H1 (cell line): ENCODE measurements around the gene CPNE4. TPM values are rescaled to one million over a fixed set of nuclear protein-coding genes. Genes with fewer than 3 reads are reported as not detected.

Experiments
- CTCF ChIA-PET: fragments of 300-600 bp; sonication (Branson Sonifier 250); formaldehyde crosslinking; loops from one replicate; lab custom pipeline; 2021; ENCODE audit not compliant: partially characterized antibody; lab: Charles Lee
- POLR2A ChIA-PET: fragments of 300-600 bp; sonication (Branson Sonifier 250); formaldehyde crosslinking; loops from one replicate; lab custom pipeline; 2021; ENCODE audit warnings: inconsistent platforms; ENCODE audit not compliant: partially characterized antibody; lab: Charles Lee
- DNase-seq, 2 experiments: peaks; one replicate each; pipeline versions ENCODE4 v3.0.0 to v3.0.0-alpha.2; 2010 to 2022; ENCODE audit warnings: low spot score in 2 of 2, low read depth in 1 of 2, mixed read lengths in 1 of 2
- FAIRE-seq: peaks from 2 replicates; lab custom pipeline; 2011; peaks lifted over from hg19 to GRCh38; lab: Jason Lieb, UNC
- H2AFZ ChIP-seq: 2 replicates; pipeline ENCODE4 v1.8.1; 2012; ENCODE audit warnings: low read length, inconsistent platforms
- H2AK5ac ChIP-seq: 2 replicates; pipeline ENCODE4 v1.6.1; 2013; ENCODE audit warnings: low read depth, low read length
- H2BK120ac ChIP-seq: replicated peaks from 2 replicates; pipeline ENCODE3; 2013; ENCODE audit warnings: low read depth, low read length, inconsistent platforms
- H2BK12ac ChIP-seq: 2 replicates; pipeline ENCODE4 v1.6.1; 2013; ENCODE audit warnings: low read depth, low read length
- H2BK15ac ChIP-seq: 2 replicates; pipeline ENCODE4 v1.6.1; 2013; ENCODE audit warnings: low read length
- H2BK20ac ChIP-seq: 2 replicates; pipeline ENCODE4 v1.6.1; 2013; ENCODE audit warnings: low read length
- H2BK5ac ChIP-seq: 2 replicates; pipeline ENCODE4 v1.6.1; 2013; ENCODE audit warnings: low read depth, low read length
- H3K14ac ChIP-seq: 2 replicates; pipeline ENCODE4 v1.6.1; 2013; ENCODE audit warnings: inconsistent platforms; ENCODE audit not compliant: insufficient read length
- H3K18ac ChIP-seq: 2 replicates; pipeline ENCODE4 v1.6.1; 2013; ENCODE audit warnings: low read length; ENCODE audit errors: extremely low read depth
- H3K23ac ChIP-seq: 2 replicates; pipeline ENCODE4 v1.6.1; 2013; ENCODE audit warnings: inconsistent platforms; ENCODE audit not compliant: insufficient read length
- H3K23me2 ChIP-seq: 2 replicates; pipeline ENCODE4 v1.6.1; 2013; ENCODE audit warnings: low read depth, low read length
- H3K27ac ChIP-seq: 2 replicates; pipeline ENCODE4 v1.6.1; 2011; ENCODE audit warnings: low read depth, low read length, inconsistent platforms
- H3K27me3 ChIP-seq, 4 experiments: replicated peaks in 1 of 4; 1 replicate in 1 of 4; 2 replicates in 3 of 4; pipeline versions ENCODE4 v1.6.1 to v1.8.1; 2011 to 2013; ENCODE audit warnings: low read length in 3 of 4, mild to moderate bottlenecking in 3 of 4, inconsistent platforms in 2 of 4, mixed read lengths in 2 of 4, moderate library complexity in 1 of 4; ENCODE audit not compliant: control insufficient read depth in 3 of 4, insufficient read depth in 3 of 4; ENCODE audit errors: extremely low read depth in 1 of 4
- H3K36me3 ChIP-seq, 4 experiments: 2 replicates each; pipeline versions ENCODE4 v1.6.1 to v1.8.1; 2011 to 2013; ENCODE audit warnings: mild to moderate bottlenecking in 4 of 4, low read length in 3 of 4, moderate library complexity in 2 of 4, control low read depth in 1 of 4, inconsistent platforms in 1 of 4; ENCODE audit not compliant: insufficient read depth in 4 of 4, control insufficient read depth in 2 of 4
- H3K4ac ChIP-seq: replicated peaks from 2 replicates; pipeline ENCODE3; 2013; ENCODE audit warnings: low read length, low read depth, mixed read lengths, inconsistent platforms; ENCODE audit not compliant: insufficient read length
- H3K4me1 ChIP-seq, 4 experiments: replicated peaks in 1 of 4; 1 replicate in 1 of 4; 2 replicates in 3 of 4; pipeline versions ENCODE4 v1.6.1 to v1.8.1; 2011 to 2013; ENCODE audit warnings: low read length in 3 of 4, inconsistent platforms in 2 of 4, mixed read lengths in 1 of 4; ENCODE audit not compliant: insufficient read depth in 4 of 4, control insufficient read depth in 3 of 4
- H3K4me2 ChIP-seq, 2 experiments: 2 replicates each; pipeline versions ENCODE4 v1.6.1 to v1.8.1; 2011 to 2013; ENCODE audit warnings: low read depth in 2 of 2, low read length in 2 of 2, control low read depth in 1 of 2, inconsistent platforms in 1 of 2, mild to moderate bottlenecking in 1 of 2; ENCODE audit not compliant: insufficient read depth in 1 of 2
- H3K4me3 ChIP-seq, 4 experiments: fragments of 200-600, 300-600 bp in 1 of 4; sonication (generic), shearing (Covaris generic), sonication (Bioruptor Twin) in 1 of 4; 2 replicates each; pipeline versions ENCODE4 v1.5.1 to v1.8.1; 2011 to 2016; ENCODE audit warnings: low read length in 4 of 4, low read depth in 3 of 4, control low read depth in 2 of 4, inconsistent platforms in 2 of 4, mild to moderate bottlenecking in 2 of 4, mixed read lengths in 1 of 4, moderate library complexity in 1 of 4; ENCODE audit not compliant: insufficient read depth in 2 of 4; ENCODE audit errors: extremely low read depth in 1 of 4
- H3K56ac ChIP-seq: replicated peaks from 2 replicates; pipeline ENCODE3; 2013; ENCODE audit warnings: low read depth, mild to moderate bottlenecking, mixed read lengths, low read length, inconsistent platforms; ENCODE audit not compliant: insufficient read length
- H3K79me1 ChIP-seq: 2 replicates; pipeline ENCODE4 v1.6.1; 2013; ENCODE audit warnings: low read depth, low read length, control low read depth
- H3K79me2 ChIP-seq, 2 experiments: 2 replicates each; pipeline versions ENCODE4 v1.6.1 to v1.8.1; 2012 to 2013; ENCODE audit warnings: low read length in 2 of 2, mild to moderate bottlenecking in 2 of 2, inconsistent platforms in 1 of 2; ENCODE audit not compliant: insufficient read depth in 2 of 2, control insufficient read depth in 1 of 2
- H3K9ac ChIP-seq, 4 experiments: replicated peaks in 1 of 4; 1 replicate in 1 of 4; 2 replicates in 3 of 4; pipeline versions ENCODE4 v1.6.1 to v1.8.1; 2011 to 2013; ENCODE audit warnings: low read depth in 3 of 4, low read length in 3 of 4, control low read depth in 2 of 4, mild to moderate bottlenecking in 2 of 4, moderate library complexity in 2 of 4, inconsistent platforms in 1 of 4; ENCODE audit errors: extremely low read depth in 1 of 4
- H3K9me3 ChIP-seq, 2 experiments: 2 replicates each; pipeline versions ENCODE4 v1.6.1 to v1.8.1; 2012 to 2013; ENCODE audit warnings: mild to moderate bottlenecking in 2 of 2, moderate library complexity in 2 of 2, control low read depth in 1 of 2, inconsistent platforms in 1 of 2, low read depth in 1 of 2, low read length in 1 of 2, mixed read lengths in 1 of 2; ENCODE audit not compliant: insufficient read depth in 2 of 2
- H4K20me1 ChIP-seq, 2 experiments: replicated peaks in 1 of 2; 2 replicates each; pipeline versions ENCODE3 to v1.8.1; 2011 to 2013; ENCODE audit warnings: inconsistent platforms in 2 of 2, low read length in 2 of 2, mild to moderate bottlenecking in 1 of 2; ENCODE audit not compliant: insufficient read depth in 2 of 2, control insufficient read depth in 1 of 2
- H4K5ac ChIP-seq: 2 replicates; pipeline ENCODE4 v1.6.1; 2013; ENCODE audit warnings: low read length, low read depth, mixed read lengths, inconsistent platforms; ENCODE audit not compliant: insufficient read length
- H4K8ac ChIP-seq: 2 replicates; pipeline ENCODE4 v1.8.0; 2013; ENCODE audit warnings: mild to moderate bottlenecking, moderate library complexity, low read length, inconsistent platforms; ENCODE audit not compliant: insufficient read depth; ENCODE audit errors: extremely low read depth
- H4K91ac ChIP-seq: replicated peaks from 2 replicates; pipeline ENCODE3; 2013; ENCODE audit warnings: low read length, mixed read lengths, inconsistent platforms; ENCODE audit not compliant: insufficient read length
- ASH2L ChIP-seq: fragments of 200-600, 300-600 bp; sonication (generic); IDR thresholded peaks from one replicate; pipeline ENCODE4 v1.7.1; 2017; ENCODE audit warnings: low read length
- BCL11A ChIP-seq, 2 experiments: IDR thresholded peaks; one replicate each; pipeline ENCODE4 v1.6.1; 2011; ENCODE audit warnings: low read depth in 2 of 2, low read length in 2 of 2, mild to moderate bottlenecking in 2 of 2
- CTCF ChIP-seq, 3 experiments: IDR thresholded peaks; 1 replicate in 2 of 3; 2 replicates in 1 of 3; pipeline versions ENCODE4 v1.5.1 to v1.6.1; 2011; ENCODE audit warnings: low read length in 3 of 3, mild to moderate bottlenecking in 3 of 3, inconsistent platforms in 2 of 3, low read depth in 1 of 3, moderate library complexity in 1 of 3; ENCODE audit not compliant: insufficient read depth in 1 of 3; ENCODE audit errors: control extremely low read depth in 1 of 3
- MAFK ChIP-seq: IDR thresholded peaks from 2 replicates; pipeline ENCODE4 v1.6.1; 2012; ENCODE audit warnings: low read depth, mild to moderate bottlenecking, improper control_type of control experiment, low read length
- NRF1 ChIP-seq: IDR thresholded peaks from 2 replicates; pipeline ENCODE4 v1.6.1; 2011; ENCODE audit warnings: mild to moderate bottlenecking, low read depth, low read length, improper control_type of control experiment
- POU5F1 ChIP-seq: IDR thresholded peaks from 2 replicates; pipeline ENCODE4 v1.6.1; 2011; ENCODE audit warnings: low read depth, mild to moderate bottlenecking, low read length, moderate library complexity
- RAD21 ChIP-seq, 2 experiments: IDR thresholded peaks in 1 of 2; conservative IDR thresholded peaks in 1 of 2; 2 replicates each; pipeline ENCODE4 v1.6.1; 2011; ENCODE audit warnings: low read depth in 2 of 2, low read length in 2 of 2, improper control_type of control experiment in 1 of 2, inconsistent platforms in 1 of 2, mild to moderate bottlenecking in 1 of 2, moderate library complexity in 1 of 2
- RFX5 ChIP-seq: IDR thresholded peaks from 2 replicates; pipeline ENCODE4 v1.6.1; 2011; ENCODE audit warnings: low read depth, low read length, improper control_type of control experiment, borderline replicate concordance
- SAP30 ChIP-seq: fragments of 300-600 bp; sonication (generic); IDR thresholded peaks from 2 replicates; pipeline ENCODE4 v1.7.1; 2012; ENCODE audit warnings: low read length, moderate library complexity, mild to moderate bottlenecking, inconsistent platforms; ENCODE audit not compliant: insufficient read depth, insufficient replicate concordance
- SP2 ChIP-seq: IDR thresholded peaks from 2 replicates; pipeline ENCODE4 v1.6.1; 2012; ENCODE audit warnings: mild to moderate bottlenecking, low read length, inconsistent platforms
- SUZ12 ChIP-seq: fragments of 200-600 bp; sonication (generic); IDR thresholded peaks from 2 replicates; pipeline ENCODE4 v1.6.1; 2012; ENCODE audit warnings: mild to moderate bottlenecking, inconsistent platforms, low read length, moderate library complexity, mixed read lengths
- WGBS, 2 experiments: shearing (Covaris generic) in 1 of 2; methylation state at CpG; one replicate each; pipeline versions ENCODE4 v1.1.6 to v1.1.7; 2013 to 2015; ENCODE audit warnings: low lambda C conversion rate in 2 of 2, mixed read lengths in 2 of 2, inconsistent platforms in 1 of 2, low coverage in 1 of 2, missing lambda C conversion rate in 1 of 2; ENCODE audit not compliant: insufficient replicate concordance in 2 of 2, insufficient coverage in 1 of 2, insufficient read length in 1 of 2; ENCODE audit errors: extremely low coverage in 1 of 2, missing lambda C conversion rate in 1 of 2; 5-methylcytosine and 5-hydroxymethylcytosine counted together
- polyA plus RNA-seq, 7 experiments: library from polyadenylated mRNA; depleted of rRNA in 3 of 7; stranded (reverse) in 5 of 7; unstranded in 2 of 7; fragments of >200 nt in 5 of 7; fragments of 200-250 nt in 2 of 7; gene quantifications; 1 replicate in 5 of 7; 2 replicates in 1 of 7; 4 replicates in 1 of 7; pipeline versions ENCODE4 v1.2.1 to v1.2.3, GENCODE V29; 2011 to 2013; ENCODE audit warnings: missing spikeins in 2 of 7, mixed read lengths in 2 of 7
- total RNA-seq: library from RNA; stranded (reverse); fragmentation: NEBNext Ultra II Directional; extraction: Animal tissue kit (Norgen Biotek cat#: 25700); gene quantifications from 2 replicates; pipeline ENCODE4 v1.2.1, GENCODE V29; 2021

Gene CPNE4
- total and polyA plus RNA-seq, 2 of the 8 experiments (the other 6 are each of a cell fraction or from before 2014, with no cell fraction given) = 0.82 to 3.8 TPM

GRCh38 chr3:131538968-131539367 lies 495.8 kb downstream of the CPNE4 start:
- Histone ChIP-seq H2BK20ac (no peak overlapping the region), H3K4ac (no peak overlapping the region), H3K79me1 (no peaks in the 10 kb centered on the region), H4K5ac (no peak overlapping the region), H3K4me2 (no peak overlapping the region), H3K4me1 (peaks cover 0 to 5% (median 3%) of the 10 kb centered on the region in 4 experiments; a peak in 3 of 7 replicates), H3K23me2 (0 out of 2 replicates have a peak, but pooled peaks cover 3% of the 10 kb centered on the region), H4K91ac (no peak overlapping the region), H3K27me3 (no peaks in the 10 kb centered on the region), H3K14ac (no peak overlapping the region), H3K18ac (no peak overlapping the region), H2AK5ac (no peak overlapping the region), H3K9me3 (no peaks in the 10 kb centered on the region), H3K23ac (no peak overlapping the region), H3K27ac (no peak overlapping the region), H3K56ac (no peak overlapping the region), H2BK120ac (no peak overlapping the region), H4K20me1 (no peaks in the 10 kb centered on the region), H3K9ac (no peak overlapping the region), H2BK5ac (no peak overlapping the region), H4K8ac (no peak overlapping the region; the same call in 1 of the 2 replicates), H3K4me3 (no peak overlapping the region), H3K36me3 (no peaks in the 10 kb centered on the region), H2BK15ac (no peak overlapping the region), H2BK12ac (no peak overlapping the region), H2AFZ (no peak overlapping the region), H3K79me2 (no peaks in the 10 kb centered on the region)
- DNase-seq = no peak
- POLR2A ChIA-PET = no interaction called here
- CTCF ChIA-PET = interaction anchor here (3.2 to 4.6 kb wide), 2 partner anchors 10 to 12 kb away, joined by 7 to 39 read pairs; no protein-coding TSS in a partner anchor
- no peak for FAIRE-seq
- 73% methylated on average over 1 of the region's 1 CpG; no CpG with 5 or more reads in 1 of the 2 experiments for WGBS, 2 experiments
- TF ChIP-seq BCL11A (IDR thresholded peaks at IDR 0.05; ENCODE audit: low read depth in 2 of 2, low read length in 2 of 2) (no peak), RFX5 (no peak), SAP30 (no peak), ASH2L (no peak), NRF1 (no peak), SP2 (no peak), POU5F1 (no peak), SUZ12 (no peak), RAD21 (IDR thresholded peaks at IDR 0.05 in 1 of 2, conservative IDR thresholded peaks at IDR 0.05 in 1 of 2; ENCODE audit: low read depth in 2 of 2, low read length in 2 of 2) (no peak), MAFK (no peak), CTCF (IDR thresholded peaks at IDR 0.05; ENCODE audit: control extremely low read depth in 1 of 3, insufficient read depth in 1 of 3, low read depth in 1 of 3, low read length in 3 of 3) (no peak)
